Endometrium (tissue), 2 donors: Measurements from ENCODE around the gene TBCB.
"Not testable (repeated sequence)": the region's sequence is repeated elsewhere in the genome, so short reads cannot be mapped to it uniquely, and the experiment has no call there.

Experiments
- FAIRE-seq: peaks from 2 replicates; lab custom pipeline; 2012; peaks lifted over from hg19 to GRCh38; lab: Jason Lieb, UNC
- donor health status: control.
- donor health status: control.

Gene TBCB

GRCh38 chr19:36115453-36116343 lies at the start of gene TBCB:
Gene TBCB, plus strand, starts transcription at chr19:36115468. Its CDS starts 93 bp downstream, at chr19:36115561.
- no peak for FAIRE-seq

- no peak for FAIRE-seq
Observed at GRCh38 chr19:36067681-36068080, 47.6 kb upstream of the TBCB start.

GRCh38 chr19:36068810-36069499 lies 46.3 kb upstream of the TBCB start:
- FAIRE-seq = not testable (repeated sequence)

GRCh38 chr19:36072081-36072480 lies 43.2 kb upstream of the TBCB start:
- no peak for FAIRE-seq

- FAIRE-seq = no peak
Observed at GRCh38 chr19:36073121-36073876, 42.0 kb upstream of the TBCB start.

GRCh38 chr19:36079389-36079945 lies 35.8 kb upstream of the TBCB start:
- no peak for FAIRE-seq

- no peak for FAIRE-seq
Observed at GRCh38 chr19:36081385-36081784, 33.9 kb upstream of the TBCB start.

GRCh38 chr19:36081894-36082293 lies 33.4 kb upstream of the TBCB start:
- FAIRE-seq = no peak

GRCh38 chr19:36082916-36083315 lies 32.4 kb upstream of the TBCB start:
- FAIRE-seq = no peak

- no peak for FAIRE-seq
Observed at GRCh38 chr19:36084231-36085009, 30.8 kb upstream of the TBCB start.

- no peak for FAIRE-seq
Observed at GRCh38 chr19:36086326-36086725, 28.9 kb upstream of the TBCB start.

GRCh38 chr19:36089847-36090246 lies 25.4 kb upstream of the TBCB start:
- no peak for FAIRE-seq

- FAIRE-seq = no peak
Observed at GRCh38 chr19:36090910-36091695, 24.2 kb upstream of the TBCB start.

GRCh38 chr19:36092566-36092965 lies 22.7 kb upstream of the TBCB start:
- FAIRE-seq = no peak

- FAIRE-seq = no peak
Observed at GRCh38 chr19:36093146-36093662, 22.1 kb upstream of the TBCB start.

GRCh38 chr19:36093687-36094086 lies 21.6 kb upstream of the TBCB start:
- no peak for FAIRE-seq

- no peak for FAIRE-seq
Observed at GRCh38 chr19:36097036-36097435, 18.2 kb upstream of the TBCB start.

- no peak for FAIRE-seq
Observed at GRCh38 chr19:36099166-36099785, 16.0 kb upstream of the TBCB start.

GRCh38 chr19:36100476-36100875 lies 14.8 kb upstream of the TBCB start:
- FAIRE-seq = no peak
